ENCODE data around the gene E2F4. TPM values are rescaled to one million over a fixed set of nuclear protein-coding genes. Genes with fewer than 3 reads are reported as not detected.

Gene E2F4
- total and polyA plus RNA-seq, 7 donors = 40.0 to 85.9 (median 69.8) TPM

- 31 to 65% methylated on average over 18 of the region's 18 CpGs for WGBS, 2 donors
- no peaks in the 10 kb centered on the region for H3K36me3 ChIP-seq
- peaks cover 0 to 77% (median 73%) of the 10 kb centered on the region in 4 donors for H3K4me1 ChIP-seq
- TF ChIP-seq POLR2AphosphoS5 (IDR thresholded peaks at IDR 0.05) = no peak
- no peak for TF ChIP-seq POLR2A (IDR thresholded peaks at IDR 0.05)
- H3K27me3 ChIP-seq = peaks cover 34 to 53% (median 46%) of the 10 kb centered on the region in 3 donors
- H3K9me3 ChIP-seq = no peaks in the 10 kb centered on the region
- intact Hi-C loops (cut with DNase I) = no loop called here
- peak overlapping the region in 1 of 4 donors; percentile 47 for H3K4me3 ChIP-seq
- H3K27ac ChIP-seq = peak overlapping the region in 2 of 4 donors; percentile 6 to 88
- no peak for DNase-seq
Measured at GRCh38 chr16:67166110-67166547, 25.8 kb upstream of the E2F4 start.

- intact Hi-C loops (cut with DNase I) = no loop called here
- Histone ChIP-seq H3K4me3 (no peak overlapping the region), H3K27me3 (peaks cover 34 to 47% (median 43%) of the 10 kb centered on the region in 3 donors), H3K4me1 (peaks cover 0 to 75% (median 72%) of the 10 kb centered on the region in 4 donors), H3K27ac (peak overlapping the region in 1 of 4 donors; percentile 88), H3K9me3 (no peaks in the 10 kb centered on the region), H3K36me3 (no peaks in the 10 kb centered on the region)
- WGBS, 2 donors = 76 to 90% methylated on average over 5 of the region's 5 CpGs
- TF ChIP-seq POLR2A (IDR thresholded peaks at IDR 0.05) (no peak), POLR2AphosphoS5 (IDR thresholded peaks at IDR 0.05) (no peak), CTCF (IDR thresholded peaks at IDR 0.05) (no peak), EP300 (IDR thresholded peaks at IDR 0.05) (no peak)
- no peak for DNase-seq
Measured at GRCh38 chr16:67166598-67167168, 25.3 kb upstream of the E2F4 start.

- no peak for TF ChIP-seq POLR2A (IDR thresholded peaks at IDR 0.05)
- TF ChIP-seq EP300 (IDR thresholded peaks at IDR 0.05) = no peak
- TF ChIP-seq CTCF (IDR thresholded peaks at IDR 0.05) = no peak
- no peak for TF ChIP-seq POLR2AphosphoS5 (IDR thresholded peaks at IDR 0.05)
- peaks cover 0 to 65% (median 64%) of the 10 kb centered on the region in 4 donors for H3K4me1 ChIP-seq
- H3K27ac ChIP-seq = peak overlapping the region in 1 of 4 donors; percentile 88
- no peaks in the 10 kb centered on the region for H3K36me3 ChIP-seq
- H3K9me3 ChIP-seq = no peaks in the 10 kb centered on the region
- no peak overlapping the region for H3K4me3 ChIP-seq
- H3K27me3 ChIP-seq = peaks cover 33 to 38% (median 34%) of the 10 kb centered on the region in 3 donors
- 92 to 94% methylated on average over 7 of the region's 7 CpGs for WGBS, 2 donors
- intact Hi-C loops (cut with DNase I) = no loop called here
- no peak for DNase-seq
Measured at GRCh38 chr16:67167588-67167987, 24.4 kb upstream of the E2F4 start.

GRCh38 chr16:67169011-67169451 lies 22.9 kb upstream of the E2F4 start:
- no peaks in the 10 kb centered on the region for H3K9me3 ChIP-seq
- peaks cover 19 to 24% (median 20%) of the 10 kb centered on the region in 3 donors for H3K27me3 ChIP-seq
- 55 to 71% methylated on average over 9 of the region's 9 CpGs for WGBS, 2 donors
- no peaks in the 10 kb centered on the region for H3K36me3 ChIP-seq
- no peak for TF ChIP-seq POLR2A (IDR thresholded peaks at IDR 0.05)
- no peak for TF ChIP-seq EP300 (IDR thresholded peaks at IDR 0.05)
- TF ChIP-seq POLR2AphosphoS5 (IDR thresholded peaks at IDR 0.05) = no peak
- no peak for TF ChIP-seq CTCF (IDR thresholded peaks at IDR 0.05)
- DNase-seq = no peak
- intact Hi-C loops (cut with DNase I) = no loop called here
- H3K4me3 ChIP-seq = peak overlapping the region in 1 of 4 donors; percentile 56
- H3K27ac ChIP-seq = peak overlapping the region; percentile 87 to 95 (median 90)
- H3K4me1 ChIP-seq = peaks cover 0 to 64% (median 61%) of the 10 kb centered on the region in 4 donors

GRCh38 chr16:67169642-67170167 lies 22.2 kb upstream of the E2F4 start:
- Histone ChIP-seq H3K4me3 (peak overlapping the region; percentile 29 to 57 (median 48)), H3K27me3 (peaks cover 14 to 17% (median 15%) of the 10 kb centered on the region in 3 donors), H3K9me3 (no peaks in the 10 kb centered on the region), H3K27ac (peak overlapping the region; percentile 87 to 95 (median 90)), H3K4me1 (peaks cover 0 to 64% (median 61%) of the 10 kb centered on the region in 4 donors), H3K36me3 (no peaks in the 10 kb centered on the region)
- no peak for TF ChIP-seq EP300 (IDR thresholded peaks at IDR 0.05)
- no peak for TF ChIP-seq POLR2A (IDR thresholded peaks at IDR 0.05)
- peak in 2 of 4 experiments; percentile 32 to 47 for TF ChIP-seq CTCF (IDR thresholded peaks at IDR 0.05)
- intact Hi-C loops (cut with DNase I) = no loop called here
- 8 to 9% methylated on average over 24 of the region's 24 CpGs for WGBS, 2 donors
- no peak for DNase-seq
